Posterior vena cava (tissue), 2 donors: ENCODE results near the gene MBOAT7. TPM values are rescaled to one million over a fixed set of nuclear protein-coding genes. Genes with fewer than 3 reads are reported as not detected.
"Not testable (repeated sequence)": the region's sequence is repeated elsewhere in the genome, so short reads cannot be mapped to it uniquely, and the experiment has no call there.

Experiments used
- DNase-seq: peaks from one replicate; pipeline ENCODE4 v3.0.0-alpha.2; 2020; ENCODE audit warnings: low spot score
- intact Hi-C, 2 donors: fragments of 100-400 bp; cut with DNase I; formaldehyde crosslinking; loops; one replicate each; pipeline versions ENCODE4 v1.14.1 to v1.14.2; 2022 to 2023
- total RNA-seq, 2 donors: library from RNA; stranded (reverse); fragmentation: NEBNext Ultra II Directional; extraction: Animal tissue kit (Norgen Biotek cat#: 25700); gene quantifications; one replicate each; pipeline ENCODE4 v1.2.1, GENCODE V29; 2021
- donor health status: DM: yes; HTN: yes; CAD: no.
- donor health status: DM: yes; HTN: yes; CAD: no.

Gene MBOAT7
- total RNA-seq, 2 donors from 2014 or later, result 29.0 to 38.6 TPM

- intact Hi-C loops, result no loop called here
- no peak for DNase-seq
Measured at GRCh38 chr19:54193011-54193410, 3.6 kb upstream of the MBOAT7 start.

- intact Hi-C loops, result no loop called here
- DNase-seq, result no peak
Measured at GRCh38 chr19:54191811-54192453, 2.6 kb upstream of the MBOAT7 start.

DNA sequence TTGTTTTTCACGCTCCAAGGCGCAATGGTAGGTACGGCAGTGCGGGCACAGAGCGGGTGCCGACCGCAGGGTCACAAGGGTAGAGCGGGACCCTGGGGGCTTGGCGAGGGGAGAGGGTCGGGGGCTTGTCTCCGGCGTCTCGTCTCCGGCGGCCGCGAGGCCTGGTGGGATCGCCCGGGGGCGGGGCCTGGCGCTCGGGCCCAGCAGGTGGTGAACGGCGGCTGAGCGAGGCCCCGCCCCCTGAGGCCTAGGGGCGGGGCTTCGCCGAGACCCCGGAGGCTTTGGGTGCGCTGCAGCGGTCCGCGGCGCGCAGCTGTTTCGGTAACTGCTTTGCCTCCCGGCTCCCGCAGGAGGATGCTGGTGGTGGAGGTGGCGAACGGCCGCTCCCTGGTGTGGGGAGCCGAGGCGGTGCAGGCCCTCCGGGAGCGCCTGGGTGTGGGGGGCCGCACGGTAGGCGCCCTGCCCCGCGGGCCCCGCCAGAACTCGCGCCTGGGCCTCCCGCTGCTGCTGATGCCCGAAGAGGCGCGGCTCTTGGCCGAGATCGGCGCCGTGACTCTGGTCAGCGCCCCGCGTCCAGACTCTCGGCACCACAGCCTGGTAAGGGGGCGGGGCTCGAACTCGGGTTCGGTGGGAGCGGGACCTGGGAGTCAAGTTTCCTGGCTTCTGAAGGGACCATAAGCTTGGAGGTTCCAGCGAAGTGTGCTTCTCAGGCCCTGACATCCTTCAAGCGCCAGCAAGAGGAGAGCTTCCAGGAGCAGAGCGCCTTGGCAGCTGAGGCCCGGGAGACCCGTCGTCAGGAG lies 1.8 kb upstream of the MBOAT7 start, which contains the start of gene TSEN34:
Gene TSEN34, plus strand, starts transcription at position 298 of the 800 bp plus-strand sequence. Its CDS starts 57 bp downstream, at position 355.
- DNase-seq, result peak; percentile 96
- intact Hi-C loops, result no loop called here

DNA sequence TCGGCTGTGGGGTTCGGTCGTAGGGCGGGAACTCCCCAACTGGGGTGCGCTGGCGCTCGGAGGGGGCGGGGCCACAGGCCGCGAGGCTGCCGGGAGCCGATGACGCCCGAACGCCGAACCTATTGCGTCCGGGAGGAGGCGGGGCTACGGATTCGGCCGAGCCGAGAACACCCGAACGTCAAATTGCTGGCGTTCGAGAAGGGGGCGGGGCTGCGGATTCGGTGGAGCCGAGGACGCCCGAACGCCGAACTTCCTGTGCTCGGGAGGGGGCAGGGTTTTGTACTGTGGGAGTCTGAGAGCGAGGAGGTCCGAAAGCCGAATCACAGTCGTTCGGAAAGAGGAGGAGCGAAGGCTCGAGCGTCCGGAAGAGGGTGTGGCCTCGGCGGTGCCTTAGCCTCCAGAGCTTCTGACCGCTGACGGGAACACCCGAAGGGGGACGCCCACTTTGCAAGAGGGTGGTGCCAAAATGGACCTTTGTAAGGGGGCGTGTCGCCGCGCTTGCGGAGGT lies 1.2 kb upstream of the MBOAT7 start:
- intact Hi-C loops, result no loop called here

GRCh38 chr19:54189735-54190502 lies 539 bp upstream of the MBOAT7 start:
- intact Hi-C loops, result no loop called here
- peak; percentile 100 for DNase-seq

More for the DNA sequence above, 1.2 kb upstream of the MBOAT7 start:
- peak; percentile 100 for DNase-seq

GRCh38 chr19:54188215-54188871 lies 1.0 kb downstream of the MBOAT7 start:
- DNase-seq, result peak; percentile 81
- intact Hi-C loops, result no loop called here

GRCh38 chr19:54186934-54187381 lies 2.4 kb downstream of the MBOAT7 start:
- intact Hi-C loops, result no loop called here
- no peak for DNase-seq

DNA sequence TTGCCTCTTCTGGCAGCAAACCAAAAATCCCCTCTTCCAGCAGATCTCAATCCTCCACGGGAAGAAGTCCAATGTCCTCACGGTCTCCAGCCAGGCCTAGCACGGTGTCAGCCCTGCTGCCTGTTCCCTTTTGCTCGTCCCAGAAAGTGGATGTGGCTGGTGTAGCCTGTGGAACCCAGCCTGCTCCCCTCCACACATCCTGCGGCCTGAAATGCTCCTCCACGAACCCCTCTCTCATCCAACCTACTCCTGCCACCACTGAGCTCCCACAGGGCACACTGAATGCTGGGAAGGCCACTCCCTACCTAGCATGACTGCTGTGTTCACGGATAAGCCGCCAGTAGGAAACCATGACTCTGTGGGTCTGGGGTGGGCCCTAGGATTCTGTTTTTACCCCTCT lies 3.0 kb downstream of the MBOAT7 start:
- intact Hi-C loops, result no loop called here
- DNase-seq, result no peak

DNA sequence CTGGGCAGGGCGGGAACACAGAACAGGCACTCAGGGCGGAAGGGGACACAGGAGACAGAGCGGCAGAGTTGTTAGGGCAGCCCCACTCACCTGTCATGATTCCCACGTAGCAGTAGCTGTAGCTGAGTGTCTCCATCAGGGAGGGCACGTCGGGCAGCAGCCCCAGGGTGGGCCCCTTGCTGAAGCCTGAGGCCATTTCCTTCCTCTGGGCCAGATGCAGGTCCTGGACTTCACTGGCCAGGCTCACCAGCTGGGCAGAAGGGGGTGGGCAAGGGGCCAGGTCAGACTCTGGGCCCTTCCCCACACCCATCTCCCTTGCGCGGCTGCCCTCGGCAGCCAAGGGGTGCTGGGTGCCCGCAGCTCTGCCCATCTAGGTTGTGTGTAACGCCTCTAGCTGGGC lies 5.9 kb downstream of the MBOAT7 start:
- no peak for DNase-seq

DNA sequence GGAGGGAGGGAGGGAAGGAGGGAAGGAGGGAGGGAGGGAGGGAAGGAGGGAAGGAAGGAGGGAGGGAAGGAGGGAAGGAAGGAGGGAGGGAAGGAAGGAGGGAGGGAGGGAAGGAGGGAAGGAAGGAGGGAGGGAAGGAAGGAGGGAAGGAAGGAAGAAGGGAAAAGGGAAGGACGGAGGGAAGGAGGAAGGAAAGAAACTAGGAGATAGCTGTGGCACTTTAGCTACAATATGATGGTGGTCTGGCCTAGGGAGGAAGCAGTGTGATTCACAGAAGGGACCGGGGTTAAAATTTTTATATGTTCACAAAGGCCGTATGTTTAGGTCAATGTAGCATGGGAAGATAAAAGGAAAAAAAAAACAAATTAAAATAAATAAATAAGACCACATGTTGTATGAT lies 7.5 kb downstream of the MBOAT7 start:
- intact Hi-C loops, DNase-seq: not testable (repeated sequence)

More for the DNA sequence above, 5.9 kb downstream of the MBOAT7 start:
- intact Hi-C loops, result no loop called here

- intact Hi-C loops, result no loop called here
- DNase-seq, result peak; percentile 73
Measured at GRCh38 chr19:54180691-54181091, 8.7 kb downstream of the MBOAT7 start.

GRCh38 chr19:54179921-54180461 lies 9.4 kb downstream of the MBOAT7 start:
- DNase-seq, result peak; percentile 80
- intact Hi-C loops, result loop anchor here in 1 of 2 donors (10.0 kb wide), 1 partner anchor 275 kb away; no protein-coding TSS in a partner anchor

DNA sequence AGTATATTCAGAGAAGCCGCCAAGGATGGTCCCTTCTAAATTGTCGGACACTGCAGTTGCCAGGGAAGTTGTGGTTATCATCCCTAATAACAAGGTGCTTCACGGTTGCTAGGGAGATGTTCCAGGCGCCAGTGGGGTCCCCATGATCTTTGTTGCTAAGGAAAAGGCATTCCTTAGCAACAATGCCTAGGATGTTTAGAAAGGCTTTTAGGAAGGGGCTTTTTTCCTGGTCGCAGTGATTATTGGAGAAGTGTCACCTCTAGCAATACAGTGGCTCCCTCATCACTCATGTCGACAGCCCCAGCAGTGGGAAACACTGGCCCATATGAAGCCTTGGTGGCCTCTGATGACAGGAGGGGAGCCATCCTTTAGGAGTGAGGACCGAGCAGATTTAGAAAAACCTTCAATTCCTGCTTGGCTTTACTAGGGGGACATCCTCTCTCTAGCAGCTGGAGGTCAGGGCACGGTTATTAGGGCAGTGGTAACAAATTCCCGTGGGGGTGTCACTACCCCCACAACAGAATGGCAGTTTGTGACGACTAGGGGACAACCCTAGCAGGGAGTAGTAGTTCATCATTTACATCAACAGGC lies 10.0 kb downstream of the MBOAT7 start:
- DNase-seq, result no peak
- intact Hi-C loops, result loop anchor here in 1 of 2 donors (10.0 kb wide), 1 partner anchor 275 kb away; no protein-coding TSS in a partner anchor

GRCh38 chr19:54178581-54179261 lies 10.7 kb downstream of the MBOAT7 start:
- intact Hi-C loops, result loop anchor here in 1 of 2 donors (10.0 kb wide), 1 partner anchor 276 kb away; no protein-coding TSS in a partner anchor
- peak; percentile 71 for DNase-seq

DNA sequence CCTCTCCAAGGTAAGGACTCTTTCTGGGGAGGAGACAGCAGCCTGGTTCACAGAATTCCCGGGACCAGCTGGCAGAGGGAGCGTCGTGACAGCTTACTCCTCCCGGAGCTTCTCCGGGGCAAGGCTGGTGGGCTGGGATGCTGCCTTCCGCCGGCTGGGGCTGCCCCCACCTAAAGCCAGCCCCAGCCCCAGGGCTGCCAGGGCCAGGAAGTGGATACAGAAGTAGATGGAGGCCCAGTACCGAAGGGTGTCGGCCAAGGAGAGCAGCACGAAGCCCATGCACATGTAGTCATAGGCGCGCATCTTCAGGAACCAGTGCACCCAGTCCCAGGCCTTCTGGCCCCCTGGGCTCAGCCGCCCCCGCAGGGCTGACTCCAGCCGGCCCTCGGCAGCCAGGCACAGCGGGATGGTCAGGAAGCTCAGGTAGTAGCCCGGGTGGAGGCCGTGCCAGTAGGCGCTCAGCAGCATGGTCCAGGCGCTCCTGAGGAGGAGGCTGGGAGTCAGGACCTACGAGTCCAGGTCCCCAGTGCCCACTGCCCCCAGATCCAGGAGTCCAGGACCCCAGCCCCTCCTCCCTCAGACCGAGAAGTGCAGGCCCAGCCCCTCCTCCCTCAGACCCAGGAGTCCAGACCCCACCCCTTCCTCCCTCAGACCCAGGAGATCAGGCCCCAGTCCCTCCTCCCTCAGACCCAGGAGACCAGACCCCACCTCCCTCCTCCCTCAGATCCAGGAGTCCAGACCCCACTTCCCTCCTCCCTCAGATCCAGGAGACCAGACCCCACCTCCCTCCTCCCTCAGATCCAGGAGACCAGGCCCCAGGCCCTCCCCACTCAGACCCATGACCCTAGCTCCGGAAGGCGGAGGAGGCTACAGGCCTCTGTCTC lies 15.2 kb downstream of the MBOAT7 start:
- intact Hi-C loops, result loop anchor here in 1 of 2 donors (2.0 to 10.0 kb wide), 2 partner anchors 33 to 281 kb away; no protein-coding TSS in a partner anchor
- peak; percentile 75 for DNase-seq

DNA sequence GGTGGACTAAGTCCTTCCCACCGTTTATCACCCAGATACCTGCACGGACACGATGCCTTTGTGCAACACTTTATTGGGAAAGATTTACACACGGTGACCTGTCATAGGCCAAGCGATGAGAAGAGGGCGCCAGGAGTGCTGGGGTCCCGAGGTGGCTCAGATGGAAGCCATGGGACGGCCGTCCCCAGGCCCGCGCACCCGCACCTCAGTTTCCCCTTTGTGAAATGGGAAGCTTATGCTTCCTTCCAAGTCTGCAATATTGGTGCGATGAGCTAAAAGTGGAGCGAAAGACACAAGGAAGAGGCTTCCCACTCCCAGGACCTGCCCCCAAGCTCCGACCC lies 16.1 kb downstream of the MBOAT7 start:
- intact Hi-C loops, result loop anchor here in 1 of 2 donors (2.0 to 10.0 kb wide), 2 partner anchors 33 to 281 kb away; no protein-coding TSS in a partner anchor
- DNase-seq, result no peak
